CD4-positive, alpha-beta T cell (primary cell): Measurements from ENCODE around the gene CRACR2A. TPM values are rescaled to one million over a fixed set of nuclear protein-coding genes. Genes with fewer than 3 reads are reported as not detected.

Experiments used
- ATAC-seq: fragments of 200-7000 bp; cut with Tn5 transposase; one replicate; pipeline ENCODE4 v1.10.0; 2022; ENCODE audit warnings: mild to moderate bottlenecking; ENCODE audit not compliant: poor library complexity
- CTCF ChIA-PET: fragments of 350-600 bp; sonication (Branson Sonifier 250); formaldehyde crosslinking; loops from one replicate; lab custom pipeline; 2021; ENCODE audit warnings: antibody characterized with exemption, inconsistent platforms; lab: Charles Lee
- POLR2A ChIA-PET: fragments of 350-600 bp; sonication (Branson Sonifier 250); formaldehyde crosslinking; loops from one replicate; lab custom pipeline; 2021; ENCODE audit warnings: antibody characterized with exemption, inconsistent platforms; lab: Charles Lee
- DNase-seq, 14 experiments: peaks; one replicate each; pipeline ENCODE4 v3.0.0-alpha.2; 2013 to 2020; ENCODE audit warnings: mixed read lengths in 2 of 14
- H3K27ac ChIP-seq, 2 donors: one replicate each; pipeline versions ENCODE4 v1.5.1 to v1.7.0; 2013; ENCODE audit warnings: low read length in 2 of 2, low read depth in 1 of 2, mild to moderate bottlenecking in 1 of 2
- H3K27me3 ChIP-seq, 2 experiments: 1 replicate in 1 of 2; 2 replicates in 1 of 2; pipeline versions ENCODE4 v1.6.1 to v1.7.0; 2013; ENCODE audit warnings: low read length in 2 of 2, control low read depth in 1 of 2, mild to moderate bottlenecking in 1 of 2, moderate library complexity in 1 of 2; ENCODE audit not compliant: insufficient read depth in 2 of 2, control insufficient read depth in 1 of 2
- H3K36me3 ChIP-seq: one replicate; pipeline ENCODE4 v1.6.1; 2013; ENCODE audit warnings: low read length, control low read depth; ENCODE audit not compliant: insufficient read depth
- H3K4me1 ChIP-seq: one replicate; pipeline ENCODE4 v1.6.1; 2013; ENCODE audit warnings: low read length, control low read depth; ENCODE audit not compliant: insufficient read depth
- H3K4me3 ChIP-seq: one replicate; pipeline ENCODE4 v1.5.1; 2013; ENCODE audit warnings: mild to moderate bottlenecking, low read length, moderate library complexity
- H3K9me3 ChIP-seq, 2 experiments: 1 replicate in 1 of 2; 2 replicates in 1 of 2; pipeline versions ENCODE4 v1.6.1 to v1.7.0; 2013; ENCODE audit warnings: low read length in 2 of 2, mild to moderate bottlenecking in 2 of 2, control low read depth in 1 of 2, moderate library complexity in 1 of 2; ENCODE audit not compliant: control insufficient read depth in 1 of 2, insufficient read depth in 1 of 2
- H3K27ac Mint-ChIP-seq: one replicate; pipeline ENCODE4 v1.8.0; 2020; ENCODE audit warnings: mixed read lengths
- H3K27me3 Mint-ChIP-seq: one replicate; pipeline ENCODE4 v1.8.0; 2021; ENCODE audit warnings: mixed read lengths
- H3K36me3 Mint-ChIP-seq: one replicate; pipeline ENCODE4 v1.8.0; 2021; ENCODE audit warnings: low read depth, mixed read lengths
- H3K4me1 Mint-ChIP-seq: one replicate; pipeline ENCODE4 v1.8.0; 2021; ENCODE audit warnings: low read depth, mixed read lengths
- H3K4me3 Mint-ChIP-seq: one replicate; pipeline ENCODE4 v1.8.0; 2020; ENCODE audit warnings: mild to moderate bottlenecking, mixed read lengths
- H3K9me3 Mint-ChIP-seq: one replicate; pipeline ENCODE4 v1.8.0; 2020; ENCODE audit warnings: mixed read lengths
- intact Hi-C, 2 experiments: fragments of 100-400 bp; cut with DNase I in 1 of 2; cut with micrococcal nuclease in 1 of 2; formaldehyde crosslinking; loops; one replicate each; pipeline versions ENCODE4 v1.15.1 to v1.9.0; 2023 to 2025; cut with DNase I, micrococcal nuclease
- total RNA-seq, 174 experiments: library from RNA in 2 of 174; stranded (reverse) in 2 of 174; gene quantifications; one replicate each; pipeline ENCODE4 v1.2.3 and lab custom pipeline; 2021 to 2026
- TF ChIP-seq, protein P1 (sequence below): fragments of 200-600 bp; IDR thresholded peaks from one replicate; pipeline ENCODE4 v1.8.0; 2022; ENCODE audit warnings: antibody characterized with exemption, mild to moderate bottlenecking

CRACR2A gene
- total RNA-seq, 2 experiments from 2014 or later = 23.5 to 27.5 TPM

DNA sequence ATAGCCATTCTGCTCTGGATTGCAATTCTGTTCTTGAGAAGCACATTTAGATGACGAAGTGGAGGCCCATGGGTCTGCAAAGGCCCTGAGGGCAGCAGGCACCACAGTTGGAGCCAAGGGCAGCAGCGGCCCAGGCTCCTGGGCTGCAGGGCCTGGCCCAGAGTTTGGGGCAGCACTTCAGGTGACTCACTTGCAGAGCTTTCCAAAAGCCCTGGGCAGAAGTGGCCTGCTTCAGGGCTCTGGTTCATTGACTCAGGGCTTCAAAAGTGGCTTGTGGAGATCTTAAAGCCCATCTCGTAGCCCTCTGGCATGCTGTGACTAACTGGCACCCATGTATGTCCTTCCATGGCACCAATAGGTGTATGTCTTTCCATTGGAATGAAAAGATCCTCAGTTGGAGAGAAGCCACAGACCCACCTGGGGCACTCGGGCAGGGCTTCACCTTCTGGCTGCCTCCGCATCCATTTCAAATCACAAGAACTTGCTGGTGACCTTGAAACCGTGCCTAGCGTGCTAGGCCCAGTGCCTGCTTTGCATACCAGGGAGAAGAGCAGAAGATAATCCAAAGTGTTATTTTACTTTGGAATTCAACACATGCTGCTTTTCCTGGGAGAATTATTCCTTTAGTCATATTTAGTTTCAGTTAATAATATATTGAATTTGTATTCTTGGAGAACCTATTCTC, 155.2 kb downstream of the CRACR2A start:
- no peak overlapping the region for H3K27ac Mint-ChIP-seq
- Histone ChIP-seq H3K4me3 (no peak overlapping the region), H3K27me3 (peaks cover 0 to 3% of the 10 kb centered on the region in 2 experiments), H3K4me1 (no peaks in the 10 kb centered on the region), H3K27ac (no peak overlapping the region), H3K9me3 (no peaks in the 10 kb centered on the region), H3K36me3 (no peaks in the 10 kb centered on the region)
- POLR2A ChIA-PET = no interaction called here
- intact Hi-C loops = no loop called here
- H3K4me3 Mint-ChIP-seq = no peak overlapping the region
- TF ChIP-seq, protein P1, sequence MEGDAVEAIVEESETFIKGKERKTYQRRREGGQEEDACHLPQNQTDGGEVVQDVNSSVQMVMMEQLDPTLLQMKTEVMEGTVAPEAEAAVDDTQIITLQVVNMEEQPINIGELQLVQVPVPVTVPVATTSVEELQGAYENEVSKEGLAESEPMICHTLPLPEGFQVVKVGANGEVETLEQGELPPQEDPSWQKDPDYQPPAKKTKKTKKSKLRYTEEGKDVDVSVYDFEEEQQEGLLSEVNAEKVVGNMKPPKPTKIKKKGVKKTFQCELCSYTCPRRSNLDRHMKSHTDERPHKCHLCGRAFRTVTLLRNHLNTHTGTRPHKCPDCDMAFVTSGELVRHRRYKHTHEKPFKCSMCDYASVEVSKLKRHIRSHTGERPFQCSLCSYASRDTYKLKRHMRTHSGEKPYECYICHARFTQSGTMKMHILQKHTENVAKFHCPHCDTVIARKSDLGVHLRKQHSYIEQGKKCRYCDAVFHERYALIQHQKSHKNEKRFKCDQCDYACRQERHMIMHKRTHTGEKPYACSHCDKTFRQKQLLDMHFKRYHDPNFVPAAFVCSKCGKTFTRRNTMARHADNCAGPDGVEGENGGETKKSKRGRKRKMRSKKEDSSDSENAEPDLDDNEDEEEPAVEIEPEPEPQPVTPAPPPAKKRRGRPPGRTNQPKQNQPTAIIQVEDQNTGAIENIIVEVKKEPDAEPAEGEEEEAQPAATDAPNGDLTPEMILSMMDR = no peak
- H3K27me3 Mint-ChIP-seq = no peaks in the 10 kb centered on the region
- no peak for ATAC-seq
- DNase-seq = no peak
- CTCF ChIA-PET = no interaction called here
- H3K4me1 Mint-ChIP-seq = no peaks in the 10 kb centered on the region
- H3K9me3 Mint-ChIP-seq = no peaks in the 10 kb centered on the region
- no peaks in the 10 kb centered on the region for H3K36me3 Mint-ChIP-seq

DNA sequence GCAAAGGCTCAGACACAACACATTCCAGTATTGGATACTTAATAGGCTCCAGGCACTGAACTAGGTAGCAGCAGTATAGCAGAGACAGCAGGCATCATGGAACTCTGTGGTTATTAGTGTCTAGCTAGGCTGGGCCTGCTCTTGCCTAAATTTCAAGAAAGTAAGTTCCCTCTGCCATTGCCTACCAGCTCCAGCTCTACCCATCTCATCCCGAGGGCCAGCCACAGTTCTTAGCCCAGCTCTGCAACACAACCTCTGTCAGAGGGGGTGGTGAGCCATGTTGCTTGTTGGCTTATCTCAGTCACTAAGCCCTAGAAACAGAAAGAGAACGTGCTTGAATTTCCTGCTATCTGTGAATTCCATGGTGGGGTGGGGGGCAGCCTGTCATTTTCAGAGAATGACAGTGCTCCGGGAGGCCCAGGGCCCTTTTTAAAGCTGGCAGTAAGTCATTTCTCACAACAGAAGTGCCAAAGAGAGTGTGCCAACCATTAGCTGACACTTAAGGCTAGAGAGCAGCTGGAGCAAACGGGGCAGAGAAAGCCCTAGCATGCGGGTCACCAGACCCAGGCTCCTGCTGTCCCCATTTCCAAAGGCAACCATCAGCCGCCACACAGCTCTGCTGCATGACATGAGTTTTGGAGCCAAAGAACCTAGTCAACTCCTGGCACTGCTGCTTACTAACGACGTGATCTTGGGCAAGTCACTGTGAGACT, 156.1 kb downstream of the CRACR2A start:
- TF ChIP-seq, protein P1 = no peak
- CTCF ChIA-PET = no interaction called here

DNA sequence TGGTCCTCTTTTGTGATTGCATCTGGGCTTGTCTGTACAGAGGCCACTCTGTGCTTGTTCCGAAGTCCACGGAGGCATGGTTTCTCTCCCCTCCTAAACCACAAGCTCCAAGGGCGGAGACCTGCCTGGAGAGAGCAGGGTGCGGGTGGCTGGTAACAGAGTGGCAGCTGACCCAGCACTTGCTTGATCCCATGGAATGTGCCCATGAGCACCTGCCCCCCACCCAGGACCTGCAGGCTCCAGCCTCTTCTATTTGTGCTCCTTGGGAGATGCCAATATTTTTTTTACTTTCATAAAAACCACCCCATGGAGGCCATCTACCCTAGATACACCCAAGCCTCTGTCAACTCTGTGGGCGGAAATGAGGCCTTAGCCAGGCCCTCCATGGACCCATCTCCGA, 157.2 kb downstream of the CRACR2A start:
- Histone ChIP-seq H3K4me1 (no peaks in the 10 kb centered on the region), H3K36me3 (no peaks in the 10 kb centered on the region), H3K27ac (no peak overlapping the region), H3K9me3 (no peaks in the 10 kb centered on the region), H3K27me3 (peaks cover 0 to 3% of the 10 kb centered on the region in 2 experiments), H3K4me3 (no peak overlapping the region)
- ATAC-seq (no peak), DNase-seq (no peak)
- no peaks in the 10 kb centered on the region for H3K27me3 Mint-ChIP-seq
- intact Hi-C loops = no loop called here
- no peak overlapping the region for H3K27ac Mint-ChIP-seq
- H3K9me3 Mint-ChIP-seq = no peaks in the 10 kb centered on the region
- TF ChIP-seq, protein P1 = no peak
- no peaks in the 10 kb centered on the region for H3K36me3 Mint-ChIP-seq
- no peaks in the 10 kb centered on the region for H3K4me1 Mint-ChIP-seq
- ChIA-PET POLR2A (no interaction called here), CTCF (no interaction called here)
- no peak overlapping the region for H3K4me3 Mint-ChIP-seq

More for the DNA sequence above, 156.1 kb downstream of the CRACR2A start:
- no peaks in the 10 kb centered on the region for H3K9me3 ChIP-seq
- POLR2A ChIA-PET = no interaction called here
- H3K9me3 Mint-ChIP-seq = no peaks in the 10 kb centered on the region
- peaks cover 0 to 3% of the 10 kb centered on the region in 2 experiments for H3K27me3 ChIP-seq
- H3K4me3 Mint-ChIP-seq = no peak overlapping the region
- H3K4me1 ChIP-seq = no peaks in the 10 kb centered on the region
- DNase-seq = no peak
- ATAC-seq = no peak
- H3K4me3 ChIP-seq = no peak overlapping the region
- no peak overlapping the region for H3K27ac ChIP-seq
- no peak overlapping the region for H3K27ac Mint-ChIP-seq
- intact Hi-C loops = no loop called here
- H3K27me3 Mint-ChIP-seq = no peaks in the 10 kb centered on the region
- H3K36me3 Mint-ChIP-seq = no peaks in the 10 kb centered on the region
- H3K4me1 Mint-ChIP-seq = no peaks in the 10 kb centered on the region
- no peaks in the 10 kb centered on the region for H3K36me3 ChIP-seq
